ENCODE data around the gene RERE. TPM values are rescaled to one million over a fixed set of nuclear protein-coding genes. Genes with fewer than 3 reads are reported as not detected.
A peak's percentile ranks its signal among the peaks of the same experiment; 100 is the strongest.

The RERE gene
- total RNA-seq, 1 experiment from 2014 or later, result 217 TPM

DNA sequence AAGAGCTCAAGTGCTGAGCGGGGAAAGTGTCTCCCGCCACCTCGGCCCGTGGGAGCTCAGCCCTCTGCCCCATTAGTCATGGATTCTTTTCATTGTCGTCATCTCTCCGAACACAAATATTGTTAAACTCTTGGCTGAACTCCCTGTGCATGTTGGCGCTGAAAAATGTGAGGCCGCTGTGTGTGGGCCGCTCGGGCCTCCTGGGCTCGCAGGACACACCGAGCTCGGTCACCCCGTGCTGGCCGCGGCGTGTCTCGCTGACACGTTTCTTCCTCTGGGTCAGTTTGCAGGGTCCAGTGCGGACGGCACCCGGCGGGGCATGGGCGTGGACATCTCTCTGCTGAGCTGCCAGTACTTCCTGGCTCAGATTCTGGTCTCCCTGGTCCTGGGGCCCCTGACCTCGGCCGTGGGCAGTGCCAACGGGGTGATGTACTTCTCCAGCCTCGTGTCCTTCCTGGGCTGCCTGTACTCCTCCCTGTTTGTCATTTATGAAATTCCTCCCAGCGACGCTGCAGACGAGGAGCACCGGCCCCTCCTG lies 473.9 kb downstream of the RERE start:
- no peaks in the 10 kb centered on the region for H3K9me3 ChIP-seq (ENCODE audit: control insufficient read depth, insufficient read depth, low read depth, low read length)
- intact Hi-C loops (cut with micrococcal nuclease; ENCODE audit: unreplicated experiment) (no loop called here), in situ Hi-C loops (cut with HindIII; ENCODE audit: low pct_unique_long_range_greater_than_20kb, low sequenced_read_pairs) (no loop called here)
- no peaks in the 10 kb centered on the region for H3K36me3 ChIP-seq (ENCODE audit: control insufficient read depth, insufficient read depth, low read length)
- ATAC-seq, result peak; percentile 84
- H3K4me3 ChIP-seq (ENCODE audit: low read depth in 2 of 2, low read length in 2 of 2), result peak overlapping the region in 1 of 2 experiments; percentile 24; a peak in 1 of 4 replicates
- TF ChIP-seq, protein P1, sequence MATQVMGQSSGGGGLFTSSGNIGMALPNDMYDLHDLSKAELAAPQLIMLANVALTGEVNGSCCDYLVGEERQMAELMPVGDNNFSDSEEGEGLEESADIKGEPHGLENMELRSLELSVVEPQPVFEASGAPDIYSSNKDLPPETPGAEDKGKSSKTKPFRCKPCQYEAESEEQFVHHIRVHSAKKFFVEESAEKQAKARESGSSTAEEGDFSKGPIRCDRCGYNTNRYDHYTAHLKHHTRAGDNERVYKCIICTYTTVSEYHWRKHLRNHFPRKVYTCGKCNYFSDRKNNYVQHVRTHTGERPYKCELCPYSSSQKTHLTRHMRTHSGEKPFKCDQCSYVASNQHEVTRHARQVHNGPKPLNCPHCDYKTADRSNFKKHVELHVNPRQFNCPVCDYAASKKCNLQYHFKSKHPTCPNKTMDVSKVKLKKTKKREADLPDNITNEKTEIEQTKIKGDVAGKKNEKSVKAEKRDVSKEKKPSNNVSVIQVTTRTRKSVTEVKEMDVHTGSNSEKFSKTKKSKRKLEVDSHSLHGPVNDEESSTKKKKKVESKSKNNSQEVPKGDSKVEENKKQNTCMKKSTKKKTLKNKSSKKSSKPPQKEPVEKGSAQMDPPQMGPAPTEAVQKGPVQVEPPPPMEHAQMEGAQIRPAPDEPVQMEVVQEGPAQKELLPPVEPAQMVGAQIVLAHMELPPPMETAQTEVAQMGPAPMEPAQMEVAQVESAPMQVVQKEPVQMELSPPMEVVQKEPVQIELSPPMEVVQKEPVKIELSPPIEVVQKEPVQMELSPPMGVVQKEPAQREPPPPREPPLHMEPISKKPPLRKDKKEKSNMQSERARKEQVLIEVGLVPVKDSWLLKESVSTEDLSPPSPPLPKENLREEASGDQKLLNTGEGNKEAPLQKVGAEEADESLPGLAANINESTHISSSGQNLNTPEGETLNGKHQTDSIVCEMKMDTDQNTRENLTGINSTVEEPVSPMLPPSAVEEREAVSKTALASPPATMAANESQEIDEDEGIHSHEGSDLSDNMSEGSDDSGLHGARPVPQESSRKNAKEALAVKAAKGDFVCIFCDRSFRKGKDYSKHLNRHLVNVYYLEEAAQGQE (IDR thresholded peaks at IDR 0.05; ENCODE audit: insufficient read depth in 1 of 2, low read depth in 2 of 2, low read length in 1 of 2), result no peak
- TF ChIP-seq SIN3A (IDR thresholded peaks at IDR 0.05; ENCODE audit: borderline replicate concordance, insufficient read depth, low read depth, low read length), result no peak
- TF ChIP-seq POLR2AphosphoS5 (IDR thresholded peaks at IDR 0.05; ENCODE audit: low read depth, low read length), result peak; percentile 43; the same call in 1 of the 2 replicates
- 0 out of 2 replicates have a peak, but pooled peaks have one; percentile 31 for TF ChIP-seq TCF7L2 (IDR thresholded peaks at IDR 0.05; ENCODE audit: low read depth, low read length)
- TF ChIP-seq, protein P2, sequence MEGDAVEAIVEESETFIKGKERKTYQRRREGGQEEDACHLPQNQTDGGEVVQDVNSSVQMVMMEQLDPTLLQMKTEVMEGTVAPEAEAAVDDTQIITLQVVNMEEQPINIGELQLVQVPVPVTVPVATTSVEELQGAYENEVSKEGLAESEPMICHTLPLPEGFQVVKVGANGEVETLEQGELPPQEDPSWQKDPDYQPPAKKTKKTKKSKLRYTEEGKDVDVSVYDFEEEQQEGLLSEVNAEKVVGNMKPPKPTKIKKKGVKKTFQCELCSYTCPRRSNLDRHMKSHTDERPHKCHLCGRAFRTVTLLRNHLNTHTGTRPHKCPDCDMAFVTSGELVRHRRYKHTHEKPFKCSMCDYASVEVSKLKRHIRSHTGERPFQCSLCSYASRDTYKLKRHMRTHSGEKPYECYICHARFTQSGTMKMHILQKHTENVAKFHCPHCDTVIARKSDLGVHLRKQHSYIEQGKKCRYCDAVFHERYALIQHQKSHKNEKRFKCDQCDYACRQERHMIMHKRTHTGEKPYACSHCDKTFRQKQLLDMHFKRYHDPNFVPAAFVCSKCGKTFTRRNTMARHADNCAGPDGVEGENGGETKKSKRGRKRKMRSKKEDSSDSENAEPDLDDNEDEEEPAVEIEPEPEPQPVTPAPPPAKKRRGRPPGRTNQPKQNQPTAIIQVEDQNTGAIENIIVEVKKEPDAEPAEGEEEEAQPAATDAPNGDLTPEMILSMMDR (IDR thresholded peaks at IDR 0.05), result no peak
- peaks cover 26% of the 10 kb centered on the region for H3K4me1 ChIP-seq (ENCODE audit: control insufficient read depth, insufficient read depth, low read length)
- peak; percentile 81 for DNase-seq (ENCODE audit: low read depth, low spot score)
- H3K27me3 ChIP-seq (ENCODE audit: control insufficient read depth, insufficient read depth, low read length), result no peaks in the 10 kb centered on the region
- H3K27ac ChIP-seq (ENCODE audit: low read length), result peak overlapping the region; percentile 90
- no TSS peak for BruUV-seq (replicated peaks)
- POLR2A ChIA-PET, result interaction anchor here (0.6 kb wide), 2 partner anchors 255 to 452 kb away, joined by 16 to 17 read pairs; no protein-coding TSS in a partner anchor
- CTCF ChIA-PET, result interaction anchor here (0.6 to 1.2 kb wide), 3 partner anchors 54 to 368 kb away, joined by 6 to 7 read pairs (median 6); no protein-coding TSS in a partner anchor

DNA sequence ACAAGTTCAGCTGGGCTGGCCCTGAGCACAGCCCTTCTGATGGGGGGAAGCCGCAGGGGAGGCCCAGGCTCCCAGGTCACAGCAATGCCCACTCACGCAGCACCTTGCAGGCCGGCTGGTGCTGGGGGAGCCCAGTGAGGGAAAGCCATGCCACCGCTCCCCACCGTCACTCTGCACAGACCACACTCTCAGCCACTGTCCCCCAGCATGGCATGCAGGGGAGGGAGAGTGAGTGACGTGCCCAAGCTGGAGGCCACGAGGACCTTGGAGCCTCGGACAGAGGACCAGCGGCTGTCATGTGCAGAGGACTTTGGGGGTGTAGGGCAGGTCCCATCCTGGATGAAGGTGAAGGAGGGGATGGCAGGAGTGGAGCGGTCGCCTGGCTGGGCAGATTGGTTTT lies 474.4 kb downstream of the RERE start:
- ATAC-seq, result peak; percentile 49
- TF ChIP-seq, protein P2 (IDR thresholded peaks at IDR 0.05), result no peak
- TF ChIP-seq, protein P1 (IDR thresholded peaks at IDR 0.05; ENCODE audit: insufficient read depth in 1 of 2, low read depth in 2 of 2, low read length in 1 of 2), result no peak
- TF ChIP-seq TCF7L2 (IDR thresholded peaks at IDR 0.05; ENCODE audit: low read depth, low read length) (no peak), SIN3A (IDR thresholded peaks at IDR 0.05; ENCODE audit: borderline replicate concordance, insufficient read depth, low read depth, low read length) (no peak), POLR2AphosphoS5 (IDR thresholded peaks at IDR 0.05; ENCODE audit: low read depth, low read length) (no peak)

More for the DNA sequence above, 474.4 kb downstream of the RERE start:
- DNase-seq (ENCODE audit: low read depth, low spot score), result no peak
- no peaks in the 10 kb centered on the region for H3K27me3 ChIP-seq (ENCODE audit: control insufficient read depth, insufficient read depth, low read length)
- peak overlapping the region; percentile 90 for H3K27ac ChIP-seq (ENCODE audit: low read length)
- peak overlapping the region in 1 of 2 experiments; percentile 24; a peak in 1 of 4 replicates for H3K4me3 ChIP-seq (ENCODE audit: low read depth in 2 of 2, low read length in 2 of 2)
- POLR2A ChIA-PET, result interaction anchor here (0.6 kb wide), 2 partner anchors 255 to 452 kb away, joined by 16 to 17 read pairs; no protein-coding TSS in a partner anchor
- no peaks in the 10 kb centered on the region for H3K9me3 ChIP-seq (ENCODE audit: control insufficient read depth, insufficient read depth, low read depth, low read length)
- in situ Hi-C loops (cut with HindIII; ENCODE audit: low pct_unique_long_range_greater_than_20kb, low sequenced_read_pairs) (no loop called here), intact Hi-C loops (cut with micrococcal nuclease; ENCODE audit: unreplicated experiment) (no loop called here)
- CTCF ChIA-PET, result interaction anchor here (0.6 to 1.2 kb wide), 4 partner anchors 19 to 368 kb away, joined by 3 to 7 read pairs (median 6); no protein-coding TSS in a partner anchor
- H3K36me3 ChIP-seq (ENCODE audit: control insufficient read depth, insufficient read depth, low read length), result no peaks in the 10 kb centered on the region
- no TSS peak for BruUV-seq (replicated peaks)
- peaks cover 21% of the 10 kb centered on the region for H3K4me1 ChIP-seq (ENCODE audit: control insufficient read depth, insufficient read depth, low read length)

All from Panc1 (cell line).